Esophagus squamous epithelium (tissue), 5 donors: ENCODE measurements around the gene UNC119B. TPM values are rescaled to one million over a fixed set of nuclear protein-coding genes. Genes with fewer than 3 reads are reported as not detected.
A peak's percentile ranks its signal among the peaks of the same experiment; 100 is the strongest.

Experiments
- DNase-seq: peaks from one replicate; lab custom pipeline; 2025; lab: John Stamatoyannopoulos, UW
- H3K27ac ChIP-seq, 4 donors: fragments of 200-600 bp; sonication (generic); one replicate each; pipeline ENCODE4 v1.5.1; 2016 to 2019; ENCODE audit warnings: mild to moderate bottlenecking in 1 of 4
- H3K27me3 ChIP-seq, 4 donors: fragments of 200-600 bp; sonication (generic); 1 replicate in 3 of 4; 2 replicates in 1 of 4; pipeline versions ENCODE4 v1.5.1 to v1.6.0; 2017 to 2021; ENCODE audit warnings: antibody characterized with exemption in 1 of 4
- H3K36me3 ChIP-seq, 3 donors: fragments of 200-600 bp; sonication (generic); one replicate each; pipeline ENCODE4 v1.5.1; 2016 to 2019
- H3K4me1 ChIP-seq, 3 donors: fragments of 200-600 bp; sonication (generic); one replicate each; pipeline ENCODE4 v1.5.1; 2017 to 2019
- H3K4me3 ChIP-seq, 4 donors: fragments of 200-600 bp; sonication (generic); 1 replicate in 3 of 4; 2 replicates in 1 of 4; pipeline ENCODE4 v1.5.1; 2016 to 2019; ENCODE audit warnings: mild to moderate bottlenecking in 2 of 4, moderate library complexity in 1 of 4
- H3K9me3 ChIP-seq, 3 donors: fragments of 200-600 bp; sonication (generic); one replicate each; pipeline ENCODE4 v1.5.1; 2016 to 2019
- POLR2A ChIP-seq, 4 donors: fragments of 450-650 bp; IDR thresholded peaks; one replicate each; pipeline ENCODE4 v1.6.1; 2017; ENCODE audit warnings: antibody characterized with exemption in 4 of 4, mild to moderate bottlenecking in 4 of 4, moderate library complexity in 3 of 4
- WGBS, 2 donors: methylation state at CpG; one replicate each; pipeline ENCODE4 v1.1.5; 2018; 5-methylcytosine and 5-hydroxymethylcytosine counted together
- intact Hi-C: fragments of 100-400 bp; cut with DNase I; formaldehyde crosslinking; loops from one replicate; pipeline ENCODE4 v1.15.0; 2022
- total RNA-seq, 4 donors: library from RNA; depleted of rRNA; stranded (reverse); fragments of >200 nt; gene quantifications; one replicate each; pipeline ENCODE4 v1.1.0, GENCODE V29; 2016
- TF ChIP-seq, protein P1 (sequence below), 6 experiments: fragments of 450-650 bp in 4 of 6; fragments of 200-600 bp in 2 of 6; sonication (generic) in 2 of 6; IDR thresholded peaks; one replicate each; pipeline ENCODE4 v1.5.1; 2016 to 2019; ENCODE audit warnings: antibody characterized with exemption in 6 of 6, mild to moderate bottlenecking in 4 of 6, moderate library complexity in 4 of 6
- donor health status: DM: yes; HTN: yes; CAD: no.

Gene UNC119B
- total RNA-seq, 4 donors from 2014 or later, result 6.4 to 23.3 (median 12.4) TPM

DNA sequence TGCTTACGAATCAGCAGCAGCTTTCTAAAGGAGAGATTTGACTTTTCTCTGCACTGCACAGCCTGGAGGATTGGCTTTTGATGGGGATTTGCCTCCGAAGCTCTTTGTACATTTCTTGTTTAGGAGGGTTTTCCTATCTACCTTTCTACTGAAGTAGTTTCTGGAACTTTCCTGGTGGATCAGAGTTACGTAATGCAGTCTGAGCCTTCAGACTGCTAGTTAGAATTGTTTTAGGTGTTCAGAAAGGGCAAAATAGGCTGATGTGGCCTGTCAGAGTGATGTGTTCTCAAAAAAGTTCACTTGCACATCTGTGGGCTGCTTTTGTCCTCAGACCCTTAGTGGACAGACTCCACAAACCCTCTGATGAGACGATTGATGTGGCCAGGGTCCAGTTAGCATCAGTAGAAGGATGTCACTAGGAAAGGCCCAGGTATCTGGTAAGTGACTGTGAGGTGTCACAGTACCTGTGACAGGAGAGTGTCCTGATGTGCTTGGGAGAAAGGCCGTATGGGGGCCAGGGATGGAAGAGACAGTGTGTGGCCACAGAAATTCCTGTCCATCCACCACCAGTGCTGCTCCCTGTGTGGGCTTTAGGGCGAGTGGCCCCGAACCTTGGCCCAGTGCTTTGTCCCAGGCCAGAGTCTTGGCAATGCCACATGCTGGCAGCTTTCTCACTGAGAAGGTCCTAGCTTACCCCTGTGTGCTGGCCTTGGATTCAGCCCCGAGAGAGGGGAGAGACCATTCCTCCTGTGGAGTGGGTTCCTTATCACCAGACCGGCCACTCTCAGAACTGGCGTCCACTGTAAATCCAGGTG is 10.9 kb downstream of the UNC119B start:
- WGBS, 2 donors, result 84 to 87% methylated on average over 5 to 6 of the region's 10 CpGs
- no peak for TF ChIP-seq POLR2A (IDR thresholded peaks at IDR 0.05)
- TF ChIP-seq, protein P1, sequence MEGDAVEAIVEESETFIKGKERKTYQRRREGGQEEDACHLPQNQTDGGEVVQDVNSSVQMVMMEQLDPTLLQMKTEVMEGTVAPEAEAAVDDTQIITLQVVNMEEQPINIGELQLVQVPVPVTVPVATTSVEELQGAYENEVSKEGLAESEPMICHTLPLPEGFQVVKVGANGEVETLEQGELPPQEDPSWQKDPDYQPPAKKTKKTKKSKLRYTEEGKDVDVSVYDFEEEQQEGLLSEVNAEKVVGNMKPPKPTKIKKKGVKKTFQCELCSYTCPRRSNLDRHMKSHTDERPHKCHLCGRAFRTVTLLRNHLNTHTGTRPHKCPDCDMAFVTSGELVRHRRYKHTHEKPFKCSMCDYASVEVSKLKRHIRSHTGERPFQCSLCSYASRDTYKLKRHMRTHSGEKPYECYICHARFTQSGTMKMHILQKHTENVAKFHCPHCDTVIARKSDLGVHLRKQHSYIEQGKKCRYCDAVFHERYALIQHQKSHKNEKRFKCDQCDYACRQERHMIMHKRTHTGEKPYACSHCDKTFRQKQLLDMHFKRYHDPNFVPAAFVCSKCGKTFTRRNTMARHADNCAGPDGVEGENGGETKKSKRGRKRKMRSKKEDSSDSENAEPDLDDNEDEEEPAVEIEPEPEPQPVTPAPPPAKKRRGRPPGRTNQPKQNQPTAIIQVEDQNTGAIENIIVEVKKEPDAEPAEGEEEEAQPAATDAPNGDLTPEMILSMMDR (IDR thresholded peaks at IDR 0.05), result no peak
- Histone ChIP-seq H3K4me3 (no peak overlapping the region), H3K9me3 (no peaks in the 10 kb centered on the region), H3K4me1 (peaks cover 4 to 25% (median 6%) of the 10 kb centered on the region in 3 donors), H3K27me3 (no peaks in the 10 kb centered on the region), H3K36me3 (peaks cover 20 to 78% (median 35%) of the 10 kb centered on the region in 3 donors), H3K27ac (peak overlapping the region in 3 of 4 donors; percentile 3 to 54 (median 17))
- no peak for DNase-seq
- intact Hi-C loops, result no loop called here

DNA sequence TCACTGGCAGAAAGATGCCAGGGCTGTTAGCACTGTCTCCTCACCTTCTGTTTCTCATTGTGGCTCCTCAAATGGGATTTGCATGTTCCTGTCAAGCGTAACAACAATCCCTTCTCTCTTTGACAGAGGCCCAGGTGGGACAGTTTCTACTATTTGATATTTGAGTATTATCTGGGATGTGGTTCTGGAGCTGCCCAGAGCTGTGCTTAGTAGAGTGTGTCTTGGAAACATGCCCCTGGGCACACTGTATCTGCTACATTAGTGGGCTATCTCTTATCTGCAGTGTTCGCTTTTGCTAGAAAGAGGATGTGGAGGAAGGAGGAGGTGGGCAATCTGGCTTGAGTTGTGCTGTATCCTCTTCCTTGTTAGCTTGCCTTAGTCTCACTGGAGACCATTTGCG is 11.6 kb downstream of the UNC119B start:
- Histone ChIP-seq H3K27me3 (no peaks in the 10 kb centered on the region), H3K27ac (peak overlapping the region in 1 of 4 donors; percentile 3), H3K4me1 (peaks cover 4 to 31% (median 10%) of the 10 kb centered on the region in 3 donors), H3K9me3 (no peaks in the 10 kb centered on the region), H3K36me3 (peaks cover 20 to 71% (median 29%) of the 10 kb centered on the region in 3 donors), H3K4me3 (no peak overlapping the region)
- intact Hi-C loops, result no loop called here
- TF ChIP-seq, protein P1 (IDR thresholded peaks at IDR 0.05), result no peak
- no peak for TF ChIP-seq POLR2A (IDR thresholded peaks at IDR 0.05)
- WGBS, 2 donors, result 93% methylated on average over 2 to 3 of the region's 3 CpGs
- no peak for DNase-seq

DNA sequence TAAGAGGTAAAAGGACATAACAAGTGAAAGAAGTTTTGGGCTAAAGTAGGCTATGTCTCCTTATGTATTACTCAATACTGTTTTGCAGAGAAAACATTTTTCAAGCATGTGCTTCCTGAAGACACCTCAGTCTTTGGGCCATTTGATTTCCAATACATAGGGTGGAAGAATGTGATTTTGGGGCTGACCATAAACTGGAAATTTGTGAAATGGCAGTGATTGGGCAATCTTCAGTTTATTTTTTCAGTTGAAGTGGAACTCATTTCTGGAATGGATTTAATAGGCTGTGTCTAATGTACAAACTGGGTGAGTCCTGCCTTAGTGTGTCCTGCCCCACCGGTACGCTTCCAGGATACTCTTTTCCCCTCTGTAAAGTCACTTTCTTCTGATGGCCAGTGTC is 12.5 kb downstream of the UNC119B start:
- no peak for DNase-seq
- intact Hi-C loops, result no loop called here
- Histone ChIP-seq H3K4me3 (no peak overlapping the region), H3K27me3 (no peaks in the 10 kb centered on the region), H3K27ac (no peak overlapping the region), H3K4me1 (peaks cover 4 to 34% (median 10%) of the 10 kb centered on the region in 3 donors), H3K9me3 (no peaks in the 10 kb centered on the region), H3K36me3 (peaks cover 15 to 71% (median 21%) of the 10 kb centered on the region in 3 donors)
- TF ChIP-seq, protein P1 (IDR thresholded peaks at IDR 0.05), result no peak
- no peak for TF ChIP-seq POLR2A (IDR thresholded peaks at IDR 0.05)
- WGBS, 2 donors, result 93 to 100% methylated on average over 2 of the region's 2 CpGs

DNA sequence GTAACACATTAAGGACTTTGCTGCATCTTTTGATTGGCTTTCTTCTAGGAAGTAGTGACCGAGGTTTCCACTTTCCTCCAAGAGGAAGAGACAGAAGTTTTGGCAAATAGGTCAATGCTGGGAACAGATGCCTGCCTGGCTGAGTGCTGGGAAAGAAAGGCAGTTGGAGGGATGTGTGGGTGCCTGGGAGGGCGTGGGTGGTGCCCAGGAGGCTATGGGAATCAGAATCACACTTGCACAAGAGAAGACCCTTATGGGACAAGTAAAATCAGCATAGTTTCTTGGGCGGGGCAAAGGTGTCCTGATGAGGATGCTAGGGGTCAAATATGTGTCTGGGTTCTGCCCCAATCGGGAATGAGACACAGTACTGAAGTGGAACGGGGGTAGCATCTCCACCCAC is 14.5 kb downstream of the UNC119B start:
- peak overlapping the region in 2 of 4 donors; percentile 73 to 75 for H3K4me3 ChIP-seq
- peaks cover 9 to 71% (median 10%) of the 10 kb centered on the region in 3 donors for H3K36me3 ChIP-seq
- H3K27me3 ChIP-seq, result no peaks in the 10 kb centered on the region
- peak overlapping the region in 1 of 4 donors; percentile 71 for H3K27ac ChIP-seq
- intact Hi-C loops, result no loop called here
- no peaks in the 10 kb centered on the region for H3K9me3 ChIP-seq
- TF ChIP-seq, protein P1 (IDR thresholded peaks at IDR 0.05), result no peak
- TF ChIP-seq POLR2A (IDR thresholded peaks at IDR 0.05), result no peak
- WGBS, 2 donors, result 60 to 74% methylated on average over 5 of the region's 5 CpGs
- H3K4me1 ChIP-seq, result peaks cover 4 to 34% (median 10%) of the 10 kb centered on the region in 3 donors
- no peak for DNase-seq

DNA sequence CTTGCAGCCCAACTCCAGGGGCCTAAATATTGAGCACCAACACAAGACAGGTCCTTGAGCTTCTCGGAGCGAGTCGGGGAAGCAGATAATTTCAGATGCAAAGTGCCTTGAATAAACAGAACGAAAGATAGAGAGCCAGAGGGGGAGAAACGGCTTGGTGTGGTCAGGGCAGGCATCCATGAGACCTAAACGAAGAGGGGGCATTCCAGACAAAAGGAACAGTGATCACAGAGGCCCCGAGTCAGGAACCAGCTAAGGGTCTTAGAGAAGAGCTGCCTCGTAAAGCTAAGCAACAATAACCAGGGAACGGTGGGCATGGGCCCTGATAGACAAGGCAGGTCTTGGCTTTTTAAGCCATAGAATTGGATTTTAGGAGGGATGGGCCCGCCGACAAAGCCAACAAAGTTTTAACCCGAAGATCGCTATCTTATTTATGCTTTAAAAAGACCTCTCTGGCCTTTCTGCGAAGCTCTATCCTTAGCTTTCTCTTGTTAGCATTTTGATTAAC is 14.9 kb downstream of the UNC119B start:
- Histone ChIP-seq H3K9me3 (no peaks in the 10 kb centered on the region), H3K4me3 (peak overlapping the region; percentile 46 to 75 (median 63)), H3K36me3 (peaks cover 4 to 71% (median 10%) of the 10 kb centered on the region in 3 donors), H3K27me3 (no peaks in the 10 kb centered on the region), H3K27ac (peak overlapping the region; percentile 71 to 87 (median 72)), H3K4me1 (peaks cover 4 to 33% (median 10%) of the 10 kb centered on the region in 3 donors)
- intact Hi-C loops, result no loop called here
- TF ChIP-seq POLR2A (IDR thresholded peaks at IDR 0.05), result no peak
- TF ChIP-seq, protein P1 (IDR thresholded peaks at IDR 0.05), result no peak
- WGBS, 2 donors, result 28 to 35% methylated on average over 14 of the region's 14 CpGs
- no peak for DNase-seq
